DMS 273 (cell line): Measurements from ENCODE around the gene COL19A1.

Experiments used
- DNase-seq: peaks from one replicate; lab custom pipeline; 2025; ENCODE audit not compliant: unreplicated experiment; lab: John Stamatoyannopoulos, UW

COL19A1 gene

GRCh38 chr6:70219943-70220613, 353.7 kb downstream of the COL19A1 start:
- DNase-seq = no peak

DNA sequence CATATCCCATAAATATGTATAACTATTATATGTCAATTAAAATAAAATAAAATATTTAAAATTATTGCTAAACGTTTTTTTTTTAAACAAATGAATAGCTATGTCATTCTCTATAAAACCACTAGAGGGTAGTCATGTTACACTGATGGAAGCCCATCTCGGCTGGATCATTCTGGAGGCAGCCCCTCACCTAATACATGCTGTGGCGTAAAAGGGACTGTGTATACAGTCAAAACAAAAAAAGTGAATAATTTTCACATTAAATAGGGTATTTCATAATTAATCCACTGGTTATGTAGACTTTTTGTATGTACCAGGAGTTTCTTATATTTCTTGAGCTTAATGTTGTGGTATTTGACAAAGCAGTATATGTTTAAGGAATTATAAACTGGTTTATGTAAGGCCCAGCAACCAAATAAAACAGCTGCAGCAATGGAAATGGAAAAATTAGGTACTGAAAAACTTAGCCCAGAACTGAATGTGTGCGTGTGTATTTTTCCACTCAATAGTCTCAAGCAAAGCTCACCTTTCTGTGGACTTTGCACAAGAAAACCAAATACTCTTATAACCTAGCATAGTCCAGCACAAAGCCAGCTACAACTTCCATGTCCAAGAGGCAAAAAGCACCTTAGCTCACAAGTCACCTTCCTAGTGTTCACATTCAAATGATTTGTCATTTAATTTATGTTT, 354.8 kb downstream of the COL19A1 start:
- DNase-seq = peak; percentile 73

DNA sequence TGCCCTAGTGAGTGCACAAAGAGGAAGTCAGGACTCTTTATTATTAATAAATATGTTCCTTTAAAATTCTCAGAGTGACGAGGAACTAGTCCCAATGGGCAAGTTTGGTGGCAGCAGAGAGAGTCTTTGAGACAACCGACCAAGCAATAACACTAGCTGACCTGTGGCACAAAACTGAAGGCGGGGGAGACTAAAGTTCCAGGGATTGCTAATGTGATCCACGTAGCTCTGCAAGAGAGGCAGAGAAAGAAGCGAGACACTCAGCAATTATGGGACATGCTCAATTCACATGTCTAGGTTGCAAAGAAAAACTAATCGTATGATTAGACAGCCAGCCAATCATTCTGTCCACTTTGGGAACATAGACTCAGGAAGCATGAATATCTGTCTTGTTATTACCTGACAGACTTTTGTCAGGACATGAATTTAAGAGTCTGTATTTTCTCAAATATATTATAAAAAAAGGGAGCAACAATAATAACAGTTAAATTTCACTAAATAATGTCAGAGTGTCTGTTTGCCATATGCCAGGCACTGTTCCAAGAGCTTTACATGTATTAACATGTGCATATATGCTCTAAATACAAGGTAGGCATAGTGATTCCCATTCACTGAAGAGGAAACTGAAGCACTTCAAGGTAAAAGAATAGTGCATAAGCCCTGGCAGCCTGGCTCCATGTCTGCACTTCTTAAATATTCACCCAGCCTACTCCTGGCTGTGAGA, 355.5 kb downstream of the COL19A1 start:
- DNase-seq = no peak

GRCh38 chr6:70222439-70222749, 356.0 kb downstream of the COL19A1 start:
- DNase-seq = no peak

DNA sequence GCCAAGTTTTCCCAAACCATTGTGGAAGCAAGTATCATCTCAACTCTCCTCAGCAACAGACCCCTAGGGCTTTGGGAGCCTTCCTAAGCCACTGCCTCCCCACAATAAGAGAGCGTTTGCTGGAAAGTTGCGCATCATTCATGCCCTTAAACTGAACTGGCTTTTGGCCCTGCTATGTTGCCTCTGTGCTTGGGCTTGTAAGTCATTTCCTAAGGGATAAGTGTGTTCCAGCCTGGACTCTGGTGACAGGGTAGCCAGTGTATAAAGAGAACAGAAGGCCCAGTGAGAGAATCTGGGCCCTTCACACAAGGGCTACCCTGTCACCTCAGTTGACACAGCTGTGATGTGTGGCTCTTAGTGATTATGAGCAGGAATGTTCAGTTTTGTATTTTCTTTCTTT, 358.7 kb downstream of the COL19A1 start:
- no peak for DNase-seq

GRCh38 chr6:70231311-70231710, 365.0 kb downstream of the COL19A1 start:
- DNase-seq = no peak

GRCh38 chr6:70234561-70235236, 368.3 kb downstream of the COL19A1 start:
- peak; percentile 12 for DNase-seq

GRCh38 chr6:70236343-70236742, 370.0 kb downstream of the COL19A1 start:
- no peak for DNase-seq

GRCh38 chr6:70241031-70241430, 374.7 kb downstream of the COL19A1 start:
- no peak for DNase-seq

DNA sequence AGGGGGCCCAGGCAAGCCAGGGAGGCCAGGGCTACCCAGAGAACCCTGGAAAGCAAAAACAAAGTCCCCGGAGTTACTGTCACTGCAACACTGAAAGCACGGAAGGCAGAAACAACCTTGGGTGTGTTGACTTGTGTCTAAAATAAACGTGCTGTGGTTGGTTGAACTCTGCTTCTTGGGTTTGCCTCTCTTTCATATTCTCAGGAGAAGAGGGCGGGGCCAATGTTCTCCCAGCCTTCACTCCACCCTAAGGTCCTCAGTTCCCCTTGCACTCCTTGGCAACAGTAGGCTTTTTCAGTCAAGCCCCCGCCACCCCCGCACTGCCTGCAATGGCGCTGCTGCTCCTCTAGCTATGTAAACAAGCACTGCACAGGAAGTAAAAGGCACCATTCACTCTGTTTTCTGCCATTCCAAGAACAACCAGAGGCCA, 375.6 kb downstream of the COL19A1 start:
- no peak for DNase-seq

DNA sequence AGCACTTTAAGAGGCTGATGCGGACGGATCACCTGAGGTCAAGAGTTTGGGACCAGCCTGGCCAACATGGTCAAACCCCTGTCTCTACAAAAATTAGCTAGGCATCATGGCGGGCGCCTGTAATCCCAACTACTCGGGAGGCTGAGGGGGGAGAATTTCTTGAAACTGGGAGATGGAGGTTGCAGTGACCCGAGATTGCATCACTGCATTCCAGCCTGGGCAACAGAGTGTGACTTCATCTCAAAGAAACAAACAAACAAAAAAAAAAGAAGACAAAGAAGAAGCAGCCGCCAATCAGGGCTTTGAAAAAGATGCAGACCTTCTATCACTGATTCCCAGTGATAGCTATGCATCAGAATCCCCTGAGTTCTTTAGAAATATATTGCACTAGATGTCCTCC, 379.8 kb downstream of the COL19A1 start:
- DNase-seq = no peak

GRCh38 chr6:70252604-70253003, 386.2 kb downstream of the COL19A1 start:
- no peak for DNase-seq

GRCh38 chr6:70253923-70254322, 387.6 kb downstream of the COL19A1 start:
- DNase-seq = no peak

DNA sequence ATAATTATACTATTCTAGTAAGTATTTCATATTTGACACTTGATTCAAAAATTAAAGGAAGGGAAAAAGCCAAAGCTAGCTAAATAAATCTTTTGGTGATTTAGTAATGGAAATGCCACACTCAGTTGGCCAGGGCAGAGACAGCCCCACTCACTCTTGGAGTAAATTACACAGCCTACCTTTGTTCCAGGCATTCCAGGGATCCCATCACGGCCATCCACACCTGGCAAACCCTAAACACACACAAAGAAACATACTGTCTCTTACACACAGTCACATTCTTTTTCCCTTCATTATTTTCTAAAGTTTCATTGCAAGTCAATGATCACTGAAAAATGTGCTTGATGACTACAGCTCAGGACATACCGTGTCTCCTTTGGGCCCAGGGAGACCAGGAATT, 388.4 kb downstream of the COL19A1 start:
- DNase-seq = no peak

DNA sequence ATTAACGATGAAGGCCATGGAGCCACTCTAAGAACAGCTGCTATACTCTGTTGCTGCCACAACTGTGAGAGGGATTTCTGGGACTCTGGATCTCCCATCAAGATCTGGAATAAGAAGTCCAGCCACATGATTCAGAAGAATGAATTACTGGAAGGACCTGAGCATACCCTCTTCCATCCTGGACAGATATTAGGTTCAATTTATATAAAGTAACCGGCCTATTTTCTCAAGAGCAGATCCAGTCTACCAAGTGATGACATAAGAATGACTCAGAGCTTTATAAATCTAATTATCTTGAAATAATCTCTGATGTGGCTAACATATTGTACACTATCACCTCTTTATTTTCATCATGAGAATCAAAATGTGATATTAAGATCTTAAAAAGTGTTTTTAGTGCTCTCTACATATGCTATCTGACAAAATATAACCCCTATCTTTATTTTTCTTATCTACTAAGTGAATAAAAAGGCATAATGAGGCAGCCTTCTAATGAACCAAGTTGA, 391.5 kb downstream of the COL19A1 start:
- DNase-seq = no peak

GRCh38 chr6:70258483-70258882, 392.1 kb downstream of the COL19A1 start:
- DNase-seq = no peak
